ENCODE data around the gene ADAM21.
"Not testable (repeated sequence)": the region's sequence is repeated elsewhere in the genome, so short reads cannot be mapped to it uniquely, and the experiment has no call there.

Gene ADAM21

GRCh38 chr14:70422538-70422937 lies 29.4 kb upstream of the ADAM21 start:
- no peak overlapping the region for H3K4me3 ChIP-seq (ENCODE audit: low read length)
- DNase-seq (ENCODE audit: low read depth) = peak; percentile 53
- no peak for TF ChIP-seq CTCF (IDR thresholded peaks at IDR 0.05; ENCODE audit: insufficient read depth, low read depth, low read length, missing control alignments)

DNA sequence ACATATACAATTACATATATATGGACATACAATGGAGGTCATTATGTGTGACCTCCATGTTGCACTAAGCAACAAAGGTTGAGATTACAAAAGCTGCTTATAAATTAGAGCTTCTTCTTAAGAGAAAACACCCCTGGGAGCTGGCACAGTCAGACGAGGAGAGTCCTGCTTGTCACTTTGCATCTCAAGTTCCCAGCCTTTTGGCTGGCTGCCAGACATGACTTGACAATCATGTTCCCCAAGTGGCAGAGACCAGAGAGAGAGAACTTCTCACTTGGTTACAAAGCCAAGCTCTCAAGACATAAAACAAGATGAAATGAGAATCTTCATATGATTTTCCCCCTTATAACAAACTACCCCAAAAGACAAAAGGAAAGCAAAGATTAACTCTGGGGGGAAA lies 26.6 kb upstream of the ADAM21 start:
- H3K4me3 ChIP-seq (ENCODE audit: low read length) = no peak overlapping the region
- no peak for TF ChIP-seq CTCF (IDR thresholded peaks at IDR 0.05; ENCODE audit: insufficient read depth, low read depth, low read length, missing control alignments)
- DNase-seq (ENCODE audit: low read depth) = no peak

GRCh38 chr14:70426555-70426954 lies 25.4 kb upstream of the ADAM21 start:
- H3K4me3 ChIP-seq (ENCODE audit: low read length); DNase-seq (ENCODE audit: low read depth): not testable (repeated sequence)

DNA sequence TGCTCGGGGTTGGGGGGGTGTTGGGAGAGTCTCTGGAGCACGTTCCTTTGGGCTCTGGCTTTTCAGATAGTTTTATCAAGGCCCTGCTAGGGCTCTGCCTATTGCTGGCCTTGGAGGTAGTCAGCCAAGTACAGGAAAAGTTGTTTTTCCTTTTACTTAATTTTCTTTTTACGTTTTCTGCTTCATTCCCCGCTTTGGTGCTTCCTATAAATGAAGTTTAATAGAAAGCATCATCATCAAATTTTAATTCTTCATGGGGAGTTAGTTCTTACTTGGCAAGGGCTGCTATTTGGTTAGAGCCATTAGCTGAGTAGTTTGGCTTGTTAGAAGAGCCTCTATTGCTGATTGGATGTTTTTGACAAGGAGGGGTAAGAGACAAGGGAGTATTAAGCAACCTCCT lies 15.1 kb upstream of the ADAM21 start:
- TF ChIP-seq CTCF (IDR thresholded peaks at IDR 0.05; ENCODE audit: insufficient read depth, low read depth, low read length, missing control alignments) = no peak
- DNase-seq (ENCODE audit: low read depth) = no peak
- no peak overlapping the region for H3K4me3 ChIP-seq (ENCODE audit: low read length)

- H3K4me3 ChIP-seq (ENCODE audit: low read length) = no peak overlapping the region
- TF ChIP-seq CTCF (IDR thresholded peaks at IDR 0.05; ENCODE audit: insufficient read depth, low read depth, low read length, missing control alignments) = no peak
- peak; percentile 14 for DNase-seq (ENCODE audit: low read depth)
These were observed 10.3 kb upstream of the ADAM21 start for GRCh38 chr14:70441641-70442040.

DNA sequence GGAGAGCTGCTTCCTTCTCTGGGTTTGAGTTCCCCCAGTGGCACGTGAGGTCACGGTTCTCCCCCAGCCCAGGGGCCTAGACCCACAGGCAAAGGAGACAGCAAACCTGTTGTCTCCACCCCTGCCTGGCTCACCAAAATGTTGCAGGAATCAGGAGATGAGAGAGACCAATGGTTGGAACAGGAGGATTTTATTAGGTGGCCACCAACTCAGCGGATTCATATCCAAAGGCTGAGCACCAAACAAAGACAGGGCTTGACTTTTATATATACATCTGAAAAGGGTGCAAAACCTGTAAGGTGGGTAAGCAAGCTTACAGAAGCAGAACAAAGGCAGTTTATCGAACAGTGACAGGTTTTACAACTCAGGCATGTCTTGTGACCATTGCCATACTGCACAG lies 9.2 kb upstream of the ADAM21 start:
- no peak for DNase-seq (ENCODE audit: low read depth)
- TF ChIP-seq CTCF (IDR thresholded peaks at IDR 0.05; ENCODE audit: insufficient read depth, low read depth, low read length, missing control alignments) = no peak
- H3K4me3 ChIP-seq (ENCODE audit: low read length) = no peak overlapping the region

DNA sequence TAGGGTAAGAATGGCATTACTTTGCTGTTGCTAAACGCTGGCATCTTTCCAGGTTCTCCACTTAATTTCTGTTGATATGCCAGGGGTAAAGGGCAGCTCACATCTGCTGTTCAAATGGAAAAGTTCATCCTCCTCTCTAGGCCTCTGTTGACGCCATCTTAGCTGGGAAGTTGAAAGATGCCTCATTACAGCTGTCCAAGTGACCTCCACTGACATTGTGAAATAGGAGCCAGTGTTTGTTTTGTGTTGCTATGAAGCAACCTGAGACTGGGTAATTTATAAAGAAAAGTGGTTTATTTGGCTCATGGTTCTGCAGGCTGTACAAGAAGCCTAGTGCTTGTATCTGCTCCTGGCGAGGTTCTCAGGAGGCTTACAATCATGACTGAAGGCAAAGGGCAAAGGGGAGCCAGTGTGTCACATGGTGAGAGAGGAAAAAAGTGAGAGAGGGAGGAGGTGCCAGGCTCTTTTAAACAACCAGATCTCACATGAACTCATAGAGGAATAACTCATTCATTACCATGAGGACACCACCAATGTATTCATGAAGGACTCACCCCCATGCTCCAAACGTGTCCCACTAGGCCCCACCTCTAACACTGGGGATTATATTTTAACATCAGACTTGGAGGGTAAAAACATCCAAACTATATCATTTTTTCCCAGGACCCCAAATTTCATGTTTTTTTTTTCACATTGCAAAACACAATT lies 3.2 kb upstream of the ADAM21 start:
- peak; percentile 39 for DNase-seq (ENCODE audit: low read depth)

More for the DNA sequence above, 3.2 kb upstream of the ADAM21 start:
- no peak for TF ChIP-seq CTCF (IDR thresholded peaks at IDR 0.05; ENCODE audit: insufficient read depth, low read depth, low read length, missing control alignments)
- no peak overlapping the region for H3K4me3 ChIP-seq (ENCODE audit: low read length)
